ENCODE data around the gene GPM6B.

- TF ChIP-seq CTCF (IDR thresholded peaks at IDR 0.05), result no peak
- no peak for TF ChIP-seq POLR2A (IDR thresholded peaks at IDR 0.05)
Measured at GRCh38 chrX:13732246-13733067, 84.4 kb downstream of the GPM6B start.

All from esophagus squamous epithelium (tissue), 4 donors.